ENCODE results near the gene RHBDD1. TPM values are rescaled to one million over a fixed set of nuclear protein-coding genes. Genes with fewer than 3 reads are reported as not detected.

RHBDD1 gene
- total and polyA plus RNA-seq, 4 donors: 4.8 to 66.4 (median 24.7) TPM

GRCh38 chr2:226898121-226898520 lies 62.3 kb downstream of the RHBDD1 start:
- WGBS, 2 donors: 90 to 93% methylated on average over 4 of the region's 4 CpGs
- Histone ChIP-seq H3K9ac (ENCODE audit: insufficient read depth in 1 of 2, low read length in 2 of 2) (no peak overlapping the region), H3K27ac (ENCODE audit: low read depth in 1 of 2, low read length in 1 of 2) (no peak overlapping the region), H3K36me3 (ENCODE audit: control insufficient read depth in 4 of 4, insufficient read depth in 4 of 4, low read length in 4 of 4) (no peaks in the 10 kb centered on the region), H3K9me3 (ENCODE audit: control insufficient read depth in 4 of 4, insufficient read depth in 3 of 4, low read length in 3 of 4) (no peaks in the 10 kb centered on the region), H3K4me1 (ENCODE audit: control insufficient read depth in 5 of 5, insufficient read depth in 5 of 5, low read length in 5 of 5) (peaks cover 0 to 5% (median 0%) of the 10 kb centered on the region in 5 donors), H3K4me3 (no peak overlapping the region), H3K27me3 (ENCODE audit: control insufficient read depth in 3 of 3, insufficient read depth in 3 of 3, low read length in 2 of 3) (no peaks in the 10 kb centered on the region)
- no peak for TF ChIP-seq CTCF (IDR thresholded peaks at IDR 0.05; ENCODE audit: control extremely low read depth, extremely low read depth)
- ATAC-seq (ENCODE audit: insufficient read depth, low FRiP score) (no peak), DNase-seq (peak in 1 of 3 donors; percentile 8)

DNA sequence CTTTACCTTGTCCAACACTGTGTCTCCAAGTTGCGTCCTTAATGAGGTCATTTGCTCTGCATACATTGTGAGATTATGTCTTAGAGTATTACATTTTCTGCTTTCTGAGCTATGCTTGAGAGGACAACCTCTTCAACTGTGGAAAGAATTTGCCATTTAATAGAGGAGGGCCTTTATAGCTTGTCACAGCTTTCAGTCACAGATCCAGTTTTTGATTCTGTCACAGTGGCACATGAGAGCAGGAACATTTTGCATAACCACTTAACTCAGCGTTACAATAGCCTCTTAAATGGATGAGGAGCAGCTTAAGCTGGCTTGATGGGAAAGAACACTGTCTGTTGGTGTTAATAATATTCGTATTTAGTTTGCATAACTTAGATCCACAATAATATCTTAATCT lies 63.0 kb downstream of the RHBDD1 start:
- no peak for ATAC-seq (ENCODE audit: insufficient read depth, low FRiP score)

DNA sequence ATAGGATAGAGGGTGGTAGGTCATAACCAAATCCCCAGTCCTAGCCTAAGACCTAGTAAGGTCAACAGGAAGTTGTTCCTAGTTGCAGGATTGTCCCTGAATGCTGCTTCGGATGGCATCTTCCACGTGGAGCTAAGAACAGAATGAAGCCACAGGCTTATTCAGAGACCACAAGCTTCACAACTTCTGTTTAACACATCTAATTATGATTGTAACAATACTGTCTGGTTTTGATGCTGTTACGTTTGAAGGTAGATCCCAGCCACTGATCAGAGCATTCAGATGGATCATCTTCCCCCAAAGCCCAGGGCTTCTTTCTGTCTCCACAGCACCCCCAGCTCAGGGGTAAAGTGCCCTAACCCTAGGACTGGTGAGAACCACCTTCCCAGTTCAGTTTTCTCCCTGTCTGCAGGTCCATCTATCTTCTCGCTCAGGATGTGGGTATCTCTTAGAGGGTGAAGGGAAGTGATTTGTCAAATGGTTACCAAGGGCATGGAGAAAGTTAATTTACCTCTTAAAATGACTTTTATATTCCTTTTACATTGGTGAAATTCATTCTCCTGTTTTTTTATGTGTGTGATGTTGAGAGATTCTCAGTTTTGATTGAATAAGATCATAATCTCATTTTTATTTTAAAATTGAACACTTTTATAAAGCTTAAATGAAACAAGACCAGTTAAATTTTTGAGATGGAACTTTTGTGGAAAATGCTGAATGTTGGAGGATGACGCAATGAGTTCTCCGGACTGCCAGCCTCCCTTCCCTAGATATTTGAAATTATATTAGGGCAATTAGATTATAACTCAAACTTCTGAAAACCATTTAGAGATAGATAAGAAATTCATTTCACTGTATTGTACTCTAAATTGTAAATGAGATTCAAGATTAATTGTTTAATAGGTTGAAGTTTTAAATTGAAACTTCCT lies 66.5 kb downstream of the RHBDD1 start:
- H3K9ac ChIP-seq (ENCODE audit: insufficient read depth in 1 of 2, low read length in 2 of 2): no peak overlapping the region
- no peak for TF ChIP-seq CTCF (IDR thresholded peaks at IDR 0.05; ENCODE audit: control extremely low read depth, extremely low read depth)
- no peak overlapping the region for H3K27ac ChIP-seq (ENCODE audit: low read depth in 1 of 2, low read length in 1 of 2)
- H3K36me3 ChIP-seq (ENCODE audit: control insufficient read depth in 4 of 4, insufficient read depth in 4 of 4, low read length in 4 of 4): no peaks in the 10 kb centered on the region
- ATAC-seq (ENCODE audit: insufficient read depth, low FRiP score) (no peak), DNase-seq (no peak)
- H3K4me1 ChIP-seq (ENCODE audit: control insufficient read depth in 5 of 5, insufficient read depth in 5 of 5, low read length in 5 of 5): peaks cover 0 to 5% (median 0%) of the 10 kb centered on the region in 5 donors
- no peaks in the 10 kb centered on the region for H3K9me3 ChIP-seq (ENCODE audit: control insufficient read depth in 4 of 4, insufficient read depth in 3 of 4, low read length in 3 of 4)
- WGBS, 2 donors: 90 to 92% methylated on average over 6 of the region's 6 CpGs
- no peaks in the 10 kb centered on the region for H3K27me3 ChIP-seq (ENCODE audit: control insufficient read depth in 3 of 3, insufficient read depth in 3 of 3, low read length in 2 of 3)
- H3K4me3 ChIP-seq: no peak overlapping the region

More for the DNA sequence above, 63.0 kb downstream of the RHBDD1 start:
- Histone ChIP-seq H3K36me3 (ENCODE audit: control insufficient read depth in 4 of 4, insufficient read depth in 4 of 4, low read length in 4 of 4) (no peaks in the 10 kb centered on the region), H3K27ac (ENCODE audit: low read depth in 1 of 2, low read length in 1 of 2) (no peak overlapping the region), H3K4me3 (no peak overlapping the region), H3K9me3 (ENCODE audit: control insufficient read depth in 4 of 4, insufficient read depth in 3 of 4, low read length in 3 of 4) (no peaks in the 10 kb centered on the region), H3K4me1 (ENCODE audit: control insufficient read depth in 5 of 5, insufficient read depth in 5 of 5, low read length in 5 of 5) (peaks cover 0 to 5% (median 0%) of the 10 kb centered on the region in 5 donors), H3K9ac (ENCODE audit: insufficient read depth in 1 of 2, low read length in 2 of 2) (no peak overlapping the region), H3K27me3 (ENCODE audit: control insufficient read depth in 3 of 3, insufficient read depth in 3 of 3, low read length in 2 of 3) (no peaks in the 10 kb centered on the region)
- 76 to 84% methylated on average over 3 of the region's 3 CpGs for WGBS, 2 donors
- no peak for TF ChIP-seq CTCF (IDR thresholded peaks at IDR 0.05; ENCODE audit: control extremely low read depth, extremely low read depth)
- DNase-seq: peak in 2 of 3 donors; percentile 31 to 46

All from lung (tissue), 12 donors.